ENCODE measurements around the gene MCIDAS. TPM values are rescaled to one million over a fixed set of nuclear protein-coding genes. Genes with fewer than 3 reads are reported as not detected.

Gene MCIDAS
- total RNA-seq, 4 donors from 2014 or later = not detected

GRCh38 chr5:55241746-55242145, 14.6 kb upstream of the MCIDAS start:
- Histone ChIP-seq H3K27ac (no peak overlapping the region), H3K4me1 (no peaks in the 10 kb centered on the region), H3K9me3 (no peaks in the 10 kb centered on the region), H3K36me3 (no peaks in the 10 kb centered on the region), H3K27me3 (peaks cover 0 to 43% of the 10 kb centered on the region in 2 donors), H3K4me3 (no peak overlapping the region)
- 44 to 56% methylated on average over 4 of the region's 4 CpGs for WGBS, 2 donors
- no peak for TF ChIP-seq CTCF (IDR thresholded peaks at IDR 0.05)
- TF ChIP-seq POLR2A (IDR thresholded peaks at IDR 0.05) = no peak
- DNase-seq (ENCODE audit: low spot score in 2 of 2) = no peak

GRCh38 chr5:55236800-55237199, 9.7 kb upstream of the MCIDAS start:
- H3K27ac ChIP-seq = no peak overlapping the region
- peaks cover 0 to 81% of the 10 kb centered on the region in 2 donors for H3K27me3 ChIP-seq
- DNase-seq (ENCODE audit: low spot score in 2 of 2) = no peak
- TF ChIP-seq EP300 (IDR thresholded peaks at IDR 0.05) (no peak), CTCF (IDR thresholded peaks at IDR 0.05) (no peak), POLR2A (IDR thresholded peaks at IDR 0.05) (no peak)
- H3K4me1 ChIP-seq = peaks cover 0 to 28% (median 17%) of the 10 kb centered on the region in 4 donors
- no peaks in the 10 kb centered on the region for H3K36me3 ChIP-seq
- H3K9me3 ChIP-seq = no peaks in the 10 kb centered on the region
- WGBS, 2 donors = 72 to 80% methylated on average over 10 of the region's 10 CpGs
- H3K4me3 ChIP-seq = no peak overlapping the region

GRCh38 chr5:55234121-55234700, 7.1 kb upstream of the MCIDAS start:
- H3K9me3 ChIP-seq = no peaks in the 10 kb centered on the region
- H3K4me1 ChIP-seq = peaks cover 0 to 38% (median 25%) of the 10 kb centered on the region in 4 donors
- H3K27ac ChIP-seq = no peak overlapping the region
- H3K4me3 ChIP-seq = peak overlapping the region; percentile 38 to 67 (median 58)
- H3K36me3 ChIP-seq = no peaks in the 10 kb centered on the region
- WGBS, 2 donors = 7 to 9% methylated on average over 28 to 31 of the region's 31 CpGs
- TF ChIP-seq EP300 (IDR thresholded peaks at IDR 0.05) (peak in 1 of 2 donors; percentile 8), CTCF (IDR thresholded peaks at IDR 0.05) (no peak), POLR2A (IDR thresholded peaks at IDR 0.05) (no peak)
- DNase-seq (ENCODE audit: low spot score in 2 of 2) = no peak
- H3K27me3 ChIP-seq = peaks cover 0 to 90% of the 10 kb centered on the region in 2 donors

GRCh38 chr5:55232985-55233928, 6.1 kb upstream of the MCIDAS start, which contains the start of gene CCNO:
Gene CCNO, minus strand, starts transcription at chr5:55233608. Its CDS starts 85 bp downstream, at chr5:55233523.
- Histone ChIP-seq H3K4me3 (peak within 1 kb of the TSS; percentile 38 to 67 (median 58)), H3K36me3 (no peaks in the 10 kb centered on the region), H3K27me3 (peaks cover 0 to 94% of the 10 kb centered on the region in 2 donors), H3K4me1 (peaks cover 0 to 38% (median 25%) of the 10 kb centered on the region in 4 donors), H3K9me3 (no peaks in the 10 kb centered on the region), H3K27ac (peak within 1 kb of the TSS in 1 of 4 donors; percentile 13)
- peak in 1 of 2 donors; percentile 35 for DNase-seq (ENCODE audit: low spot score in 2 of 2)
- WGBS, 2 donors = 0% methylated on average over 38 to 72 of the region's 106 CpGs
- TF ChIP-seq CTCF (IDR thresholded peaks at IDR 0.05) (peak in 1 of 5 experiments; percentile 13), EP300 (IDR thresholded peaks at IDR 0.05) (no peak), POLR2A (IDR thresholded peaks at IDR 0.05) (no peak)

Data from tibial nerve (tissue), 4 donors.